Sigmoid colon (tissue), 7 donors: Measurements from ENCODE around the gene NFIA. TPM values are rescaled to one million over a fixed set of nuclear protein-coding genes. Genes with fewer than 3 reads are reported as not detected.

Source experiments
- DNase-seq: peaks from one replicate; pipeline ENCODE4 v3.0.0-alpha.2; 2019
- H3K27ac ChIP-seq, 4 donors: fragments of 200-600 bp; sonication (generic); one replicate each; pipeline ENCODE4 v1.5.1; 2016 to 2019; ENCODE audit warnings: mild to moderate bottlenecking in 1 of 4
- H3K27me3 ChIP-seq, 3 donors: fragments of 200-600 bp; sonication (generic); one replicate each; pipeline ENCODE4 v1.5.1; 2019; ENCODE audit warnings: mild to moderate bottlenecking in 1 of 3
- H3K36me3 ChIP-seq, 4 donors: fragments of 200-600 bp; sonication (generic); one replicate each; pipeline ENCODE4 v1.5.1; 2016 to 2019
- H3K4me1 ChIP-seq, 4 donors: fragments of 200-600 bp; sonication (generic); one replicate each; pipeline ENCODE4 v1.5.1; 2017 to 2019
- H3K4me3 ChIP-seq, 4 donors: fragments of 200-600 bp; sonication (generic); one replicate each; pipeline ENCODE4 v1.5.1; 2017 to 2019; ENCODE audit warnings: mild to moderate bottlenecking in 2 of 4, moderate library complexity in 1 of 4
- H3K9me3 ChIP-seq, 4 donors: fragments of 200-600 bp in 3 of 4; sonication (generic) in 3 of 4; one replicate each; pipeline versions ENCODE4 v1.5.1 to v1.6.1; 2013 to 2019
- CTCF ChIP-seq, 4 experiments: fragments of 450-650 bp in 3 of 4; fragments of 200-600 bp in 1 of 4; IDR thresholded peaks; one replicate each; pipeline ENCODE4 v1.5.1; 2016 to 2019; ENCODE audit warnings: antibody characterized with exemption in 4 of 4, mild to moderate bottlenecking in 3 of 4, moderate library complexity in 2 of 4
- EP300 ChIP-seq, 4 donors: sonication (generic); formaldehyde crosslinking; IDR thresholded peaks; one replicate each; pipeline ENCODE4 v1.6.1; 2017; ENCODE audit warnings: antibody characterized with exemption in 4 of 4
- POLR2A ChIP-seq, 2 donors: fragments of 450-650 bp; IDR thresholded peaks; one replicate each; pipeline ENCODE4 v1.6.1; 2016; ENCODE audit warnings: antibody characterized with exemption in 2 of 2, mild to moderate bottlenecking in 2 of 2, moderate library complexity in 2 of 2
- POLR2AphosphoS5 ChIP-seq, 4 donors: sonication (generic); formaldehyde crosslinking; IDR thresholded peaks; one replicate each; pipeline ENCODE4 v1.6.1; 2017; ENCODE audit warnings: antibody characterized with exemption in 4 of 4
- WGBS, 2 donors: extraction: QIAGEN DNeasy Blood & Tissue Kit; methylation state at CpG; one replicate each; pipeline ENCODE4 v1.1.7; 2013; 5-methylcytosine and 5-hydroxymethylcytosine counted together
- intact Hi-C: fragments of 100-400 bp; cut with DNase I; formaldehyde crosslinking; loops from one replicate; pipeline ENCODE4 v1.15.1; 2023
- polyA plus RNA-seq, 3 donors: library from polyadenylated mRNA; stranded (reverse); fragments of 200-250 nt; gene quantifications; one replicate each; pipeline ENCODE4 v1.2.3, GENCODE V29; 2013
- total RNA-seq, 4 donors: library from RNA; depleted of rRNA; stranded (reverse); fragments of >200 nt; gene quantifications; one replicate each; pipeline ENCODE4 v1.1.0, GENCODE V29; 2016
- donor health status: healthy with polysubstance abuse.
- donor health status: Bipolar disorder and iron deficiency.
- donor health status: healthy.

Gene NFIA
- total and polyA plus RNA-seq, 7 donors, result 2.3 to 154 (median 79.7) TPM

DNA sequence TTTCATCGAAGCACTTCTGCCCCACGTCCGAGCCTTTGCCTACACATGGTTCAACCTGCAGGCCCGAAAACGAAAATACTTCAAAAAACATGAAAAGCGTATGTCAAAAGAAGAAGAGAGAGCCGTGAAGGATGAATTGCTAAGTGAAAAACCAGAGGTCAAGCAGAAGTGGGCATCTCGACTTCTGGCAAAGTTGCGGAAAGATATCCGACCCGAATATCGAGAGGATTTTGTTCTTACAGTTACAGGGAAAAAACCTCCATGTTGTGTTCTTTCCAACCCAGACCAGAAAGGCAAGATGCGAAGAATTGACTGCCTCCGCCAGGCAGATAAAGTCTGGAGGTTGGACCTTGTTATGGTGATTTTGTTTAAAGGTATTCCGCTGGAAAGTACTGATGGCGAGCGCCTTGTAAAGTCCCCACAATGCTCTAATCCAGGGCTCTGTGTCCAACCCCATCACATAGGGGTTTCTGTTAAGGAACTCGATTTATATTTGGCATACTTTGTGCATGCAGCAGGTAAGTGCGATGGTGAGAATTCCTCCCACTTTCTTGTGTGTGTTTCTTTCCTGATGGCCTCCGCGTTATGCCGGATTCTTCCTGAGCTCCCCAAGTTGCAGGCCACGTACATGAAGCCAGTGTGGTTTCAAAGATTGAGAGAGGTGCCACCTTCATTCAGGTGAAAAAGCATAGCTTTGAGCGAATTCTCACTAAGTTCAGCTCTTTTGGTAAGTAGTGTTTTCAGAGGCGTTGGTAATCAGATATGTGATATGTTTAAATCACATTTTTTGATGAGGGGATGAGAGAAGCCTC, 6.0 kb downstream of the NFIA start:
- Histone ChIP-seq H3K4me3 (no peak overlapping the region), H3K27ac (peak overlapping the region; percentile 95 to 97 (median 96)), H3K4me1 (peaks cover 0 to 83% (median 69%) of the 10 kb centered on the region in 4 donors), H3K27me3 (no peaks in the 10 kb centered on the region), H3K9me3 (no peaks in the 10 kb centered on the region), H3K36me3 (peaks cover 0 to 15% (median 4%) of the 10 kb centered on the region in 4 donors)
- TF ChIP-seq POLR2A (IDR thresholded peaks at IDR 0.05) (no peak), CTCF (IDR thresholded peaks at IDR 0.05) (no peak), POLR2AphosphoS5 (IDR thresholded peaks at IDR 0.05) (no peak), EP300 (IDR thresholded peaks at IDR 0.05) (no peak)
- no peak for DNase-seq
- 95% methylated on average over 25 of the region's 25 CpGs for WGBS, 2 donors
- intact Hi-C loops, result loop anchor here (10.0 kb wide), 1 partner anchor 66 kb away; no protein-coding TSS in a partner anchor

DNA sequence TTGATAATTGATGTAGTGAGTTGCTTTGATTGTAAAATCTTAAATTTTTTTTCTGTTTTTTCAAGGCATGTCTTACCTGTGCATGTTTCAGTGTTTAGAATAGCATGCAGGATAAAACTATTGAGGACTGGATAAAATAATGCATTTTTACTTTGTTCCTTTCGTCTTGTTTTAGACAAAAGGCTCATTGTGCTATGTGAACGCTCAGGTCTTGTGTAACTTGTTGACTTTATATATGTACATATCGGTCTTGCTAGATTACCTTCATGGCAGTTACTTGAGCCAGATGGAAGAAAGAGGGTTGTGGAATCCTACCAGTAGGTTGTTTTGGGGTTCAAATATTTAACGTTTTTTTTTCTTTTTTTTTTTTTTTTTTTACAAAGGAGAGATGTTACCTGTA, 7.0 kb downstream of the NFIA start:
- Histone ChIP-seq H3K4me3 (no peak overlapping the region), H3K36me3 (peaks cover 0 to 15% (median 4%) of the 10 kb centered on the region in 4 donors), H3K4me1 (peaks cover 0 to 92% (median 78%) of the 10 kb centered on the region in 4 donors), H3K27me3 (no peaks in the 10 kb centered on the region), H3K9me3 (no peaks in the 10 kb centered on the region), H3K27ac (peak overlapping the region in 3 of 4 donors; percentile 95 to 97 (median 96))
- no peak for TF ChIP-seq POLR2AphosphoS5 (IDR thresholded peaks at IDR 0.05)
- no peak for TF ChIP-seq POLR2A (IDR thresholded peaks at IDR 0.05)
- no peak for TF ChIP-seq CTCF (IDR thresholded peaks at IDR 0.05)
- no peak for TF ChIP-seq EP300 (IDR thresholded peaks at IDR 0.05)
- DNase-seq, result no peak
- intact Hi-C loops, result loop anchor here (10.0 kb wide), 1 partner anchor 65 kb away; no protein-coding TSS in a partner anchor
- WGBS, 2 donors, result 19 to 66% methylated on average over 4 of the region's 4 CpGs

- no peaks in the 10 kb centered on the region for H3K9me3 ChIP-seq
- H3K4me3 ChIP-seq, result no peak overlapping the region
- peaks cover 0 to 15% (median 4%) of the 10 kb centered on the region in 4 donors for H3K36me3 ChIP-seq
- intact Hi-C loops, result loop anchor here (10.0 kb wide), 1 partner anchor 65 kb away; no protein-coding TSS in a partner anchor
- DNase-seq, result no peak
- peaks cover 0 to 96% (median 82%) of the 10 kb centered on the region in 4 donors for H3K4me1 ChIP-seq
- no peak for TF ChIP-seq EP300 (IDR thresholded peaks at IDR 0.05)
- TF ChIP-seq POLR2AphosphoS5 (IDR thresholded peaks at IDR 0.05), result no peak
- no peak for TF ChIP-seq POLR2A (IDR thresholded peaks at IDR 0.05)
- TF ChIP-seq CTCF (IDR thresholded peaks at IDR 0.05), result no peak
- no peaks in the 10 kb centered on the region for H3K27me3 ChIP-seq
- peak overlapping the region in 3 of 4 donors; percentile 95 to 97 (median 96) for H3K27ac ChIP-seq
Observed at GRCh38 chr1:61089741-61090140, 7.4 kb downstream of the NFIA start.

- Histone ChIP-seq H3K4me1 (peaks cover 0 to 96% (median 83%) of the 10 kb centered on the region in 4 donors), H3K36me3 (peaks cover 0 to 15% (median 4%) of the 10 kb centered on the region in 4 donors), H3K27me3 (no peaks in the 10 kb centered on the region), H3K9me3 (no peaks in the 10 kb centered on the region), H3K4me3 (no peak overlapping the region), H3K27ac (peak overlapping the region in 3 of 4 donors; percentile 33 to 96 (median 95))
- intact Hi-C loops, result no loop called here
- no peak for DNase-seq
- 84 to 86% methylated on average over 9 of the region's 9 CpGs for WGBS, 2 donors
- TF ChIP-seq POLR2AphosphoS5 (IDR thresholded peaks at IDR 0.05), result no peak
- no peak for TF ChIP-seq POLR2A (IDR thresholded peaks at IDR 0.05)
- no peak for TF ChIP-seq CTCF (IDR thresholded peaks at IDR 0.05)
- TF ChIP-seq EP300 (IDR thresholded peaks at IDR 0.05), result no peak
Observed at GRCh38 chr1:61090546-61091202, 8.3 kb downstream of the NFIA start.
